Astrocyte (in vitro differentiated cells and primary cell): ENCODE data around the gene CDKL2. TPM values are rescaled to one million over a fixed set of nuclear protein-coding genes. Genes with fewer than 3 reads are reported as not detected.
"Not testable (repeated sequence)": the region's sequence is repeated elsewhere in the genome, so short reads cannot be mapped to it uniquely, and the experiment has no call there.

Source experiments
- DNase-seq: peaks from one replicate; pipeline ENCODE4 v3.0.0-alpha.2; 2010; ENCODE audit warnings: low read depth
- FAIRE-seq: peaks from 2 replicates; lab custom pipeline; 2011; peaks lifted over from hg19 to GRCh38; lab: Jason Lieb, UNC
- H2AFZ ChIP-seq: 2 replicates; pipeline ENCODE4 v1.6.0; 2012; ENCODE audit warnings: low read depth, low read length, inconsistent platforms
- H3K27ac ChIP-seq: 2 replicates; pipeline ENCODE4 v1.5.1; 2011; ENCODE audit warnings: low read depth, low read length, inconsistent platforms
- H3K27me3 ChIP-seq: 2 replicates; pipeline ENCODE4 v1.6.0; 2011; ENCODE audit warnings: low read length, inconsistent platforms; ENCODE audit not compliant: insufficient read depth
- H3K36me3 ChIP-seq: 2 replicates; pipeline ENCODE4 v1.5.1; 2011; ENCODE audit warnings: low read length, inconsistent platforms; ENCODE audit not compliant: insufficient read depth
- H3K4me1 ChIP-seq: 2 replicates; pipeline ENCODE4 v1.5.1; 2011; ENCODE audit warnings: low read length, inconsistent platforms; ENCODE audit not compliant: insufficient read depth
- H3K4me2 ChIP-seq: 2 replicates; pipeline ENCODE4 v1.6.0; 2012; ENCODE audit warnings: low read length, inconsistent platforms
- H3K4me3 ChIP-seq: 2 replicates; pipeline ENCODE4 v1.5.1; 2011; ENCODE audit warnings: low read depth, mild to moderate bottlenecking, low read length, inconsistent platforms; ENCODE audit not compliant: insufficient read depth
- H3K79me2 ChIP-seq: 2 replicates; pipeline ENCODE4 v1.6.0; 2012; ENCODE audit warnings: mild to moderate bottlenecking, low read length, inconsistent platforms; ENCODE audit not compliant: insufficient read depth
- H3K9ac ChIP-seq: 2 replicates; pipeline ENCODE4 v1.6.0; 2012; ENCODE audit warnings: mild to moderate bottlenecking, low read length, inconsistent platforms
- H3K9me3 ChIP-seq: 2 replicates; pipeline ENCODE4 v1.5.1; 2012; ENCODE audit warnings: low read depth, mild to moderate bottlenecking, low read length, inconsistent platforms; ENCODE audit not compliant: insufficient read depth
- H4K20me1 ChIP-seq: 2 replicates; pipeline ENCODE4 v1.6.0; 2012; ENCODE audit warnings: low read length, inconsistent platforms; ENCODE audit not compliant: insufficient read depth
- H3K27ac Mint-ChIP-seq: one replicate; pipeline ENCODE4 v1.8.0; 2021; ENCODE audit warnings: mild to moderate bottlenecking, mixed read lengths; ENCODE audit not compliant: unreplicated experiment
- H3K27me3 Mint-ChIP-seq: one replicate; pipeline ENCODE4 v1.8.0; 2021; ENCODE audit warnings: low read depth, mixed read lengths; ENCODE audit not compliant: unreplicated experiment
- H3K36me3 Mint-ChIP-seq: one replicate; pipeline ENCODE4 v1.8.0; 2021; ENCODE audit warnings: low read depth, mixed read lengths; ENCODE audit not compliant: unreplicated experiment
- H3K4me1 Mint-ChIP-seq: one replicate; pipeline ENCODE4 v1.8.0; 2021; ENCODE audit warnings: low read depth, mixed read lengths; ENCODE audit not compliant: unreplicated experiment
- H3K4me3 Mint-ChIP-seq: one replicate; pipeline ENCODE4 v1.8.0; 2021; ENCODE audit warnings: mild to moderate bottlenecking, moderate library complexity, mixed read lengths; ENCODE audit not compliant: unreplicated experiment
- H3K9me3 Mint-ChIP-seq: one replicate; pipeline ENCODE4 v1.8.0; 2021; ENCODE audit warnings: mild to moderate bottlenecking, mixed read lengths; ENCODE audit not compliant: unreplicated experiment
- CTCF ChIP-seq: IDR thresholded peaks from 2 replicates; pipeline ENCODE4 v1.5.1; 2011; ENCODE audit warnings: low read depth, mild to moderate bottlenecking, inconsistent platforms, low read length, moderate library complexity; ENCODE audit not compliant: insufficient read depth
- total RNA-seq: library from RNA; stranded (reverse); gene quantifications from 2 replicates; pipeline ENCODE4 v1.2.1, GENCODE V29; 2021

Gene CDKL2
- total RNA-seq, 1 donor from 2014 or later: 3.7 TPM

GRCh38 chr4:75533339-75533887 is 96.9 kb downstream of the CDKL2 start:
- H3K27me3 ChIP-seq, H3K27ac Mint-ChIP-seq, H3K27me3 Mint-ChIP-seq, H3K4me1 Mint-ChIP-seq, DNase-seq, H4K20me1 ChIP-seq, H3K9ac ChIP-seq, H3K79me2 ChIP-seq, H3K4me2 ChIP-seq, H3K36me3 ChIP-seq, H3K4me1 ChIP-seq, FAIRE-seq, H3K27ac ChIP-seq, H2AFZ ChIP-seq, H3K4me3 Mint-ChIP-seq, H3K9me3 ChIP-seq, H3K4me3 ChIP-seq: not testable (repeated sequence)
- H3K9me3 Mint-ChIP-seq: peaks cover 19% of the 10 kb centered on the region
- peaks cover 41% of the 10 kb centered on the region for H3K36me3 Mint-ChIP-seq

DNA sequence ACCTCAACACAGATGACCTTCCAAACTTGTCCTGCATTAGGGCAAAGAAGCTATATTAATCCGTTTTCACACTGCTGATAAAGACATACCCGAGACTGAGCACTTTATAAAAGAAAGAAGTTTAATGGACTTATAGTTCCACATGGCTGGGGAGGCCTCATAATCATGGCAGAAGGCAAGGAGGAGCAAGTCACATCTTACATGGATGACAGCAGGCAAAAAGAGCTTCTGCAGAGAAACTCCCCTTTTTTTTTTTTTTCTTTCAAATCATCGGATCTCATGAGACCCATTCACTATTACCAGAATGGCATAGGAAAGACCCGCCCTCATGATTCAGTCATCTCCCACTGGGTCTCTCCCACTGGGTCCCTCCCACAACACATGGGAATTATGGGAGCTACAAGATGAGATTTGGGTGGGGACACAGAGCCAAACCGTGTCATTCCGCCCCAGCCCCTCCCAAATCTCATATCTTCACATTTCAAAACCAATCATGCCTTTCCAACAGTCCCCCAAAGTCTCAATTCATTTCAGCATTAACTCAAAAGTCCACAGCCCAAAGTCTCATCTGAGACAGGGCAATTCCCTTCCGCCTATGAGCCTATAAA is 98.7 kb downstream of the CDKL2 start:
- not testable (repeated sequence) for H3K9ac ChIP-seq
- peaks cover 16% of the 10 kb centered on the region for H3K9me3 Mint-ChIP-seq

GRCh38 chr4:75530556-75531322 is 99.6 kb downstream of the CDKL2 start:
- Histone ChIP-seq H3K9me3 (no peaks in the 10 kb centered on the region), H3K4me3 (no peak overlapping the region), H3K27ac (no peak overlapping the region), H3K79me2 (no peaks in the 10 kb centered on the region), H2AFZ (no peak overlapping the region), H3K36me3 (peaks cover 9% of the 10 kb centered on the region), H3K4me2 (no peak overlapping the region), H3K27me3 (no peaks in the 10 kb centered on the region), H3K4me1 (no peaks in the 10 kb centered on the region), H3K9ac (no peak overlapping the region), H4K20me1 (no peaks in the 10 kb centered on the region)
- FAIRE-seq (no peak), DNase-seq (no peak)
- TF ChIP-seq CTCF: no peak
- no peak overlapping the region for H3K4me3 Mint-ChIP-seq
- H3K27ac Mint-ChIP-seq: no peak overlapping the region
- H3K9me3 Mint-ChIP-seq: peaks cover 16% of the 10 kb centered on the region
- no peaks in the 10 kb centered on the region for H3K27me3 Mint-ChIP-seq
- H3K4me1 Mint-ChIP-seq: no peaks in the 10 kb centered on the region
- peaks cover 40% of the 10 kb centered on the region for H3K36me3 Mint-ChIP-seq

More for the DNA sequence above, 98.7 kb downstream of the CDKL2 start:
- not testable (repeated sequence) for H3K79me2 ChIP-seq, H4K20me1 ChIP-seq, H3K36me3 ChIP-seq, H3K27me3 ChIP-seq, H3K4me3 ChIP-seq, H3K4me1 ChIP-seq, H3K4me2 ChIP-seq, FAIRE-seq, H3K4me1 Mint-ChIP-seq, H3K27me3 Mint-ChIP-seq, DNase-seq, H3K9me3 ChIP-seq, H3K27ac ChIP-seq, H3K27ac Mint-ChIP-seq, H2AFZ ChIP-seq, H3K4me3 Mint-ChIP-seq
- H3K36me3 Mint-ChIP-seq: peaks cover 41% of the 10 kb centered on the region

Other genes starting within 250 kb of the CDKL2 start
- 35.3 and 40.7 TPM in 2 replicates for gene RCHY1, start 116.1 kb downstream of the CDKL2 start, total RNA-seq
- gene THAP6, start 116.1 kb downstream of the CDKL2 start, total RNA-seq: 17.0 and 20.6 TPM in 2 replicates
- gene ODAPH, start 74.5 kb downstream of the CDKL2 start, total RNA-seq: 55.3 TPM in 2 replicates
- gene G3BP2, start 42.9 kb upstream of the CDKL2 start, total RNA-seq: 281 and 285 TPM in 2 replicates
- gene USO1, start 94.0 kb upstream of the CDKL2 start, total RNA-seq: 104 and 105 TPM in 2 replicates